ENCODE measurements around the gene KRTAP2-3.

DNA sequence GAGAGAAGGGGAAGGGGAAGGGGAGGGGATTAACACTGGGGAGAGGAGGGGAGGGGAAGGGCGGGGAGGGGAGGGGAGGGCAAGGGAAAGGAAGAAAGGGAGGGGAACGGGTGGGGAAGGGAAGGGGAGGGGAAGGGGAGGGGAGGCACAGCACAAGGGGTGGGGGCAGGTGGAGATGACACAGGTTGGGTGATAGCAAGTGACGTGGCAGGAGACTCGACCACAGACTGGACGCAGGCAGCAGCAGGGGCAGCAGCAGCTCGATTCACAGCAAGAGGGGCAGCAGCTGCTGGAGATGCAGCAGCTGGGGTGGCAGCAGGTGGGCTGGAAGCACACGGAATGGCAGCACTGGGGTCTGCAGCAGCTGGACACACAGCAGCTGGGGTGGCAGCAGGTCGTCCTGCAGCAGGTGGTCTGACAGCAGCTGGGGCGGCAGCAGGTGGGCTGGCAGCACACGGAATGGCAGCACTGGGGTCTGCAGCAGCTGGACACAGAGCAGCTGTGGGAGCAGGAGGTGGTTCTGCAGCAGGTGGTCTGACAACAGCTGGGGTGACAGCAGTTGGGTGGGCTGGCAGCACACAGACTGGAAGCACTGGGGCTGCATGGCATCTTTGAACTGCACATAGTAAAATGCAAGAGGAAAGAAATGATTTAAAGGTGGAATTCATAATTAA is 41.8 kb upstream of the KRTAP2-3 start, which contains the start of gene KRTAP4-16:
- no peak for TF ChIP-seq SIN3A (IDR thresholded peaks at IDR 0.05; ENCODE audit: borderline replicate concordance, insufficient read depth, low read length)
- TF ChIP-seq TAF1 (IDR thresholded peaks at IDR 0.05; ENCODE audit: borderline replicate concordance, insufficient read depth, low read length), result no peak
- TF ChIP-seq POLR2AphosphoS5 (IDR thresholded peaks at IDR 0.05; ENCODE audit: low read depth, low read length), result no peak

Measured in PFSK-1 (cell line).